GM19397 (cell line): ENCODE measurements around the gene FGB.

Source experiments
- ATAC-seq: cut with Tn5 transposase; IDR thresholded peaks from one replicate; pipeline ENCODE4 v1.9.1; 2021; ENCODE audit warnings: mild to moderate bottlenecking, moderate library complexity; ENCODE audit not compliant: unreplicated experiment

Gene FGB

DNA sequence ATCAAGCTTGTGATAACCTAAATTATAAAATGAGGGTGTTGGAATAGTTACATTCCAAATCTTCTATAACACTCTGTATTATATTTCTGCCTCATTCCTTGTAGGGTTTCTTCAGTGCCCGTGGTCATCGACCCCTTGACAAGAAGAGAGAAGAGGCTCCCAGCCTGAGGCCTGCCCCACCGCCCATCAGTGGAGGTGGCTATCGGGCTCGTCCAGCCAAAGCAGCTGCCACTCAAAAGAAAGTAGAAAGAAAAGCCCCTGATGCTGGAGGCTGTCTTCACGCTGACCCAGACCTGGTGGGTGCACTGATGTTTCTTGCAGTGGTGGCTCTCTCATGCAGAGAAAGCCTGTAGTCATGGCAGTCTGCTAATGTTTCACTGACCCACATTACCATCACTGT, 2.9 kb downstream of the FGB start:
- ATAC-seq, result no peak

DNA sequence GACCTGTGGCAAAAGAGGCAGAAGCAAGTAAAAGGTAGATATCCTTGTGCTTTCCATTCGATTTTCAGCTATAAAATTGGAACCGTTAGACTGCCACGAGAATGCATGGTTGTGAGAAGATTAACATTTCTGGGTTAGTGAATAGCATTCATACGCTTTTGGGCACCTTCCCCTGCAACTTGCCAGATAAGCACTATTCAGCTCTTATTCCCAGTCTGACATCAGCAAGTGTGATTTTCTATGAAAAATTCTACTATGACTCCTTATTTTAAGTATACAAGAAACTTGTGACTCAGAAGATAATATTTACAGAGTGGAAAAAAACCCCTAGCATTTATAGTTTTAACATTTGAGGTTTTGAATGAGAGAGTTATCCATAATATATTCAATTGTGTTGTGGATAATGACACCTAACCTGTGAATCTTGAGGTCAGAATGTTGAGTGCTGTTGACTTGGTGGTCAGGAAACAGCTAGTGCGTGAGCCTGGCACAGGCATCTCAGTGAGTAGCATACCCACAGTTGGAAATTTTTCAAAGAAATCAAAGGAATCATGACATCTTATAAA, 3.9 kb downstream of the FGB start:
- ATAC-seq, result no peak

DNA sequence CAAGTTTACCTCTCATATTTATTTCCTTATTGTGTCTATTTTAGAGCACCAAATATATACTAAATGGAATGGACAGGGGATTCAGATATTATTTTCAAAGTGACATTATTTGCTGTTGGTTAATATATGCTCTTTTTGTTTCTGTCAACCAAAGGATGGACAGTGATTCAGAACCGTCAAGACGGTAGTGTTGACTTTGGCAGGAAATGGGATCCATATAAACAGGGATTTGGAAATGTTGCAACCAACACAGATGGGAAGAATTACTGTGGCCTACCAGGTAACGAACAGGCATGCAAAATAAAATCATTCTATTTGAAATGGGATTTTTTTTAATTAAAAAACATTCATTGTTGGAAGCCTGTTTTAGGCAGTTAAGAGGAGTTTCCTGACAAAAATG, 6.2 kb downstream of the FGB start:
- ATAC-seq, result no peak

- no peak for ATAC-seq
Measured at GRCh38 chr4:154569584-154569983, 6.8 kb downstream of the FGB start.

- no peak for ATAC-seq
Measured at GRCh38 chr4:154573190-154573870, 10.5 kb downstream of the FGB start.

- no peak for ATAC-seq
Measured at GRCh38 chr4:154574311-154574710, 11.5 kb downstream of the FGB start.

- ATAC-seq, result no peak
Measured at GRCh38 chr4:154577324-154577723, 14.5 kb downstream of the FGB start.

GRCh38 chr4:154578919-154579318, 16.1 kb downstream of the FGB start:
- no peak for ATAC-seq

- no peak for ATAC-seq
Measured at GRCh38 chr4:154579927-154580326, 17.1 kb downstream of the FGB start.

DNA sequence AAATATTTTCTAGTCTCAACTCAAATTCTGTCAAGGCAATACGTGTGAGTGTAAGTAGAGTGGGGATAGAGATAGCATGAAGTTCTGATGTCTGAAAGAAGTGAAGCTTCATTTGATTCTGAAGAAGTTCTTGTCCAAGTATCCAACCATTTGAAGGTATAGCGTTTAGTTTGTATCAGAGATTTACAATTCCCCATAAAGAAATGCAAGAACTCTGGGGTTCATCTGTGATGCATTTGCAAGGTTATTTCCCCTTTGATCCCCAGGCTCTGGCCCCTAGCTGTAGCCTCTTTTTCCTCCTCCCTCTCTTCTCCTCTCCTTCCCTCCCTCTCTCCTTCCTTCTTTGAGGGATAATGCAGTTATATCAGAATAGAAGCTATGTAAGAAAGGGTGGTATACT, 19.9 kb downstream of the FGB start:
- no peak for ATAC-seq

- no peak for ATAC-seq
Measured at GRCh38 chr4:154583230-154583629, 20.4 kb downstream of the FGB start.

GRCh38 chr4:154583677-154584076, 20.9 kb downstream of the FGB start:
- ATAC-seq, result no peak

DNA sequence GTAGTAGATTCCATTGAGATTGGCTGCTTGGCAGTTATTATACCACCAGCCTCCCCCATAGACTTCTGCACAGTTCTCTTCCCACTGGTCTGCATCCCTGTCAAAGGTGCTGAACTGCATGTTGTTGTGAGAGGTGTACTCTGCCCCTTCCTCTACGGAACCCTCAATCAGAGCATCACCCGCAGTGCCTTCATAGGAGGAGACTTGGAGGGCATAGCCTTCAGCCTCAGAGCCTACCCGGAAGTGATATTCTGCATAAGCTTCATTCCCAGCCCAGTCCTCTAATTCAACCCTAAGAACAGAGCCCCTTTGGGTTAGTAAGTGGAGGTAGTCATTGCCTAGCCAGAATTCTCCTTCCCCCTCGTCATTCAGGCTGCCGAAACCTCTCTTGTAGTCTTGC, 21.4 kb downstream of the FGB start:
- no peak for ATAC-seq

DNA sequence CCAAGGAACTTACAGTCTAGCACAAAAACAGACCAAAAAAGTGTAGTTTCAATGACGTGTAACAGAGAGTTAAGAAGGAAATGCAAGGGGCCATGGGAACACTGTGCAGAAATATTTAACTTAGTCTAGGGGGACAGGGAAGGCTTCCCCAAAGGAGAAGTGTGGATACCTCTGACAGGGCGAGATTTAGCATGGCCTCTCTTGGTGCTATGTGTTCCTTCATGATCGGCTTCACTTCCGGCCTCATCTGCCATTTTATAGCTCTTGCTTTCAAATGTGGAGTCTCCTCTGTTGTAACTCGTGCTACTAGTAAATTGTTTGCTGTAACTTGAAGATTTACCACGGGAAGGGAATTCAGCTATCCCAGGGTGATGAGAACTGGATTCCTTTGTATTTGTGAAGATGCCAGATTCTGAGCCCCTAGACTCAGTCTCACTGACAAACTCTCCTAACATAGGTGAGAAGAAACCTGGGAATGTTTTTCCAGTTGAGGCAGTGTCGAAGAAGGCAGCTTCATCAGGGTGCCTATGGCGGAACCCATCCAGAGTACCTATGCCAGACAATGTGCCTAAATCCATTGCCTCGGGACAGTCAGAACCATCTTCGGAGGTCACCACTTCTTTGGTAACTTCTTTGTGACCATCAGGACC, 22.7 kb downstream of the FGB start:
- ATAC-seq, result no peak

DNA sequence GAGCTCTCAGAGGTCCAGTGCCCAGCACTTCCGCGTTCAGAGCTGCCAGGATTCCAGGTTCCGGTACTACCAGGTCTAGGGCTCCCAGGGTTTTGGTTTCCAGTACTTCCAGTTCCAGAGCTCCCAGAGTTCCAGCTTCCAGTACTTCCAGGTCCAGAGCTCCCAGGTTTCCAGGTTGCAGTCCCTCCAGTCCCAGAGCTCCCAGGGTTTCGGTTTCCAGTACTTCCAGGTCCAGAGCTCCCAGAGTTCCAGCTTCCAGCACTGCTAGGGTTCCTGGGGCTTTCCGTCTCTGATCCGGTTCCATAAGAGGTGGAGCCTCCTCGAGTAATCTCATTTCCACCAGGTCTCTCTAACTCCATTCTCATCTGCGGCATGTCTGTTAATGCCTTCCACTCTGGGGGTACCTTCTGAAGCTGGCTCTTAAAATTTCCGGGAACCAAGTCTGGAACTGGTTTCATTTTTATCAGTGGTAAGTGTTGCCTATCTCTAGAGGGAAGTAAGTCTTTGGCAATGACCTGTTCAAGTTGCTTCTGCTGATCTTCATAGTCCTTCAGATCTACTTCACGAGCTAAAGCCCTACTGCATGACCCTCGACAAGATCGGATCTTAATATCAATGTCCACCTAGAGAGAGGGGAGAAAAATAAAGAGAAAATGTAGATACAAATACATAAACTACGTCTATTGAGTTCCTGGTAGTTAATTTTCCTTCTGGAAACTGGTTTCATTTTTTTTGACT, 23.7 kb downstream of the FGB start:
- no peak for ATAC-seq

- ATAC-seq, result no peak
Measured at GRCh38 chr4:154588198-154588597, 25.4 kb downstream of the FGB start.

DNA sequence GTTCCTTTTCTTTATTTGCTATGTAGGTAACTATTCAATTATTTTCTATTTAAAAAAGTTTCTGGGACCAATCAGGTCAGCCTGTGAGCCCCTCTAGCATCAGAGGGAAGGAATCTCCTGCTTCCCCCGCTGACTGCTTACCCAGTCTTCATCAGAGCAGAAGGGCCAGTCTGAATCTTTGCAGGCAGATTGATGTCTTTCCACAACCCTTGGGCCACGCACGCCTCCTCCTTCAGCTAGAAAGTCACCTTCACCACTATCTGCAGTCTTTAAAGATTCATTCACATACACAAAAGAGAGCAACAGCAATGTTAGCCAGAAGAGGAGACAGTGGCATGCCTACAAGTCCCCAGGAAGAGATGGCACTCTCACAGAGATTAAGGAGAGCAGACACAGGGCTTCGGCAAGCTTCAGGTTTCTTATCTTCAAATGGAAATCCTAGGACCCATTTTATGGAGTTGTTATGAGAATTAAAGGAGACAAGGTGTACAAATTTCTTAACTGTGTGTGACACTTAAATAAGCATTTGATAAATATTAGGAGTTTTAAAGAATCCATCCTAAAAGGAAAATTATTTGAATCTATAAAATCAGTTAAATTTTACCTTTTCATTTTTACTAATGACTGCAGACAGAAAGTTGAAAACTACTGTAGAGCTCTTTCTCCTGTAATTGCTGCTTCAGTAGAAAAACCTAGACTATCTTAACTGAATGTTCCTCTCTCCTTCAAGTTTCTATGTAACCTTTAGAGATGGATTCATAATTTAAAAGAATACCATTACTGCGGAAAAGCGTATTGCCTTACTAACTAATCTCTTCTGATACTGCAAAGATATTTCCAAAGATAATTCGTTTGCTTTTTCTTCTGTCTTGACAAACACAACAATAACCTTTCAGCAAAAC, 26.7 kb downstream of the FGB start:
- ATAC-seq, result no peak

DNA sequence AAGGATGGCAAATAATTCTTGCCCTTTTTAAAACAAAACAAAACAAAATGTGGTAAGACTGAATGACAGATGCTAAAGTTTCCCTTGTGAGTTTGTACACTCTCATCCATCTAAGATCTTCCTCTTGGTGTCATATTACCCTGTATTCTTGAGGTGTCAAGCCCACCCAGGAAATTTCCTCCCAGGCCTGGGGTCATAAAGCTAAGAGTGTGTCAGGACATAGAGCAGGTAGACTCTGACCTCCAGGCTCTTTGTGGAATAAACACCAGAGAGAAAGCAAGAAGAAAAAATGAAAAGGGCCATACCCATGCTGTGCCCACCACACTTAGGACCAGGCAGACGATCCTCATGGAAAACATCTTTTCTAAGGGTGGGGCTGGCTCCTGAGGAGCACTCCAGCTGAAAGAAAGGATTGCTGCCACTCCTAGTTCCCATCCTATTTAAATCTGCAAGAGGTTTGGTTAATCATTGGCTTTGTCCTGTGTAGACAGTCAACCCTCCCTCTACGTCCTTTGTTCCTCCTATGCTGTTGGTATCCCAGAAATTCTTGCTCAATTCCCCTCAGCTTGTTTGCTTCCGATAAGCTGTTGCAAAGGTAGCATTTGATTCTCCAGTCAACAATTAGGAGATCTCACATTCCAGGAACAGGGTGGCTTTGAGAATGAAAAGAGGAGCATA, 27.7 kb downstream of the FGB start, which contains the start of gene FGA:
FGA (minus strand) TSS at position 414 of the 678 bp plus-strand sequence; CDS start at position 359, 55 bp downstream.
- ATAC-seq, result no peak

DNA sequence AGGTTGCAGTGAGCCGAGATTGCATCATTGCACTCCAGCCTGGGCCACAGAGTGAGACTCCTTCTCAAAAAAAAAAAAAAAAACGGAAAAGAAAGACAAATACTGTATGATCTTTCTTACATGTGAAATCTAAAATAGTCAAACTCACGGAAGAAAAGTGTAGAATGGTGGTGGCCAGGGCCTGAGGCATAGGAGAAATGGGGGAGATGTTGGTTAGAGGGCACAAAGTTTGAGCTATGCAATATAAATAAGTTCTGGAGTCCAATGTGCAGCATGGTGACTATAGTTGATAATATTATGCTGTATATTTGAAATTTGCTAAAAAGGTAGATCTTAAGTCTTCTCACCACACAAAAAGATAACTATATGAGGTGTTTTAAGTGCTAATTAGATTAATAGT, 29.1 kb downstream of the FGB start:
- no peak for ATAC-seq

DNA sequence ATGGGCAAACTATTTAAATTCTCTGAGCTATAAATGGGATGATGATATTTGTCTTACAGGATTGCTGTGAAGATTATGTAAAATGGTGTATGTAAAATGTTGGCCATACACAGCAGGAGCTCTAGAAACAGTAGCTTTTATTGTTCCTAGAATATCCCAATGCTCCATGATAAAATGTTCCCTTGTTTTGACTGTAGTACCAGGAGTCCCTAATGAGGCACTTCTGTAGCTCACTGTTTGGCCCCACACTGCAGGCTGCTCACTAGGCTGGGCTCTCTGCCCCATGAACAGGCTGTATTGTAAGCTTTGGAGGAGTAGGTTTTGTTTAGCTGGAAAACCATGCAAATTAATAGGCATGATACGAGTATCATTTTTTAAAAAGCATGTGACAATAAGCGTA, 31.1 kb downstream of the FGB start:
- no peak for ATAC-seq
